ENCODE measurements around the gene SFXN3.

The SFXN3 gene

GRCh38 chr10:101005869-101006567 is 25.0 kb upstream of the SFXN3 start:
- no peak overlapping the region for H3K4me3 ChIP-seq (replicated peaks; ENCODE audit: low read depth, low read length)
- no peak for TF ChIP-seq CTCF (IDR thresholded peaks at IDR 0.05; ENCODE audit: low read depth, low read length, missing control alignments)
- no peak for DNase-seq (ENCODE audit: extremely low read depth, low read depth)

- no peak for DNase-seq (ENCODE audit: extremely low read depth, low read depth)
- TF ChIP-seq CTCF (IDR thresholded peaks at IDR 0.05; ENCODE audit: low read depth, low read length, missing control alignments): no peak
- H3K4me3 ChIP-seq (replicated peaks; ENCODE audit: low read depth, low read length): no peak overlapping the region
Observed at GRCh38 chr10:101006593-101007098, 24.4 kb upstream of the SFXN3 start.

- H3K4me3 ChIP-seq (replicated peaks; ENCODE audit: low read depth, low read length): no peak overlapping the region
- DNase-seq (ENCODE audit: extremely low read depth, low read depth): no peak
- no peak for TF ChIP-seq CTCF (IDR thresholded peaks at IDR 0.05; ENCODE audit: low read depth, low read length, missing control alignments)
Observed at GRCh38 chr10:101007099-101007711, 23.8 kb upstream of the SFXN3 start.

GRCh38 chr10:101007915-101008822 is 22.9 kb upstream of the SFXN3 start:
- H3K4me3 ChIP-seq (replicated peaks; ENCODE audit: low read depth, low read length): no peak overlapping the region
- DNase-seq (ENCODE audit: extremely low read depth, low read depth): no peak
- no peak for TF ChIP-seq CTCF (IDR thresholded peaks at IDR 0.05; ENCODE audit: low read depth, low read length, missing control alignments)

- no peak for TF ChIP-seq CTCF (IDR thresholded peaks at IDR 0.05; ENCODE audit: low read depth, low read length, missing control alignments)
Observed at GRCh38 chr10:101008823-101009423, 22.1 kb upstream of the SFXN3 start.

GRCh38 chr10:101010329-101010728 is 20.7 kb upstream of the SFXN3 start:
- DNase-seq (ENCODE audit: extremely low read depth, low read depth): no peak
- no peak overlapping the region for H3K4me3 ChIP-seq (replicated peaks; ENCODE audit: low read depth, low read length)
- no peak for TF ChIP-seq CTCF (IDR thresholded peaks at IDR 0.05; ENCODE audit: low read depth, low read length, missing control alignments)

More at GRCh38 chr10:101008823-101009423, 22.1 kb upstream of the SFXN3 start:
- H3K4me3 ChIP-seq (replicated peaks; ENCODE audit: low read depth, low read length): no peak overlapping the region
- DNase-seq (ENCODE audit: extremely low read depth, low read depth): no peak
